Measurements from ENCODE around the gene THAP5.
"Not testable (repeated sequence)": the region's sequence is repeated elsewhere in the genome, so short reads cannot be mapped to it uniquely, and the experiment has no call there.

THAP5 gene

DNA sequence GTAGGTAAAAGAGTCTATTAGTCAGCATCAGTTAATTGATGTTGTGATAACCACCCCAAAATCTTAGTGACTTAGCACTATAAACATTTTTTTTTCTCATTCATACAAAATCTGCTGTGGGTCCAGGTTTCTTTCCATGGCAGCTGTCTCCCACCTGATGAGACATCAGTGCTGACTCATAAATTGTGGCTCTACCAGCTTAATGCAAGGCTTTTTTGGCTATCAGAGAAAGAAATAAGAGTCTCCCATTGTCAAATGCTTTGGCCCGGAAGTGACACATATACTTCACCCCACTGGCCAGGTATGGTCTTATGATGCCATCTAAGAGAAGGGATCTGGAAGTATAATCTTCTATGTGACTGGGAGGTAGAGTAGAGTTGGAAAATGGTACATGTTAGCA, 14.7 kb upstream of the THAP5 start:
- DNase-seq: no peak

DNA sequence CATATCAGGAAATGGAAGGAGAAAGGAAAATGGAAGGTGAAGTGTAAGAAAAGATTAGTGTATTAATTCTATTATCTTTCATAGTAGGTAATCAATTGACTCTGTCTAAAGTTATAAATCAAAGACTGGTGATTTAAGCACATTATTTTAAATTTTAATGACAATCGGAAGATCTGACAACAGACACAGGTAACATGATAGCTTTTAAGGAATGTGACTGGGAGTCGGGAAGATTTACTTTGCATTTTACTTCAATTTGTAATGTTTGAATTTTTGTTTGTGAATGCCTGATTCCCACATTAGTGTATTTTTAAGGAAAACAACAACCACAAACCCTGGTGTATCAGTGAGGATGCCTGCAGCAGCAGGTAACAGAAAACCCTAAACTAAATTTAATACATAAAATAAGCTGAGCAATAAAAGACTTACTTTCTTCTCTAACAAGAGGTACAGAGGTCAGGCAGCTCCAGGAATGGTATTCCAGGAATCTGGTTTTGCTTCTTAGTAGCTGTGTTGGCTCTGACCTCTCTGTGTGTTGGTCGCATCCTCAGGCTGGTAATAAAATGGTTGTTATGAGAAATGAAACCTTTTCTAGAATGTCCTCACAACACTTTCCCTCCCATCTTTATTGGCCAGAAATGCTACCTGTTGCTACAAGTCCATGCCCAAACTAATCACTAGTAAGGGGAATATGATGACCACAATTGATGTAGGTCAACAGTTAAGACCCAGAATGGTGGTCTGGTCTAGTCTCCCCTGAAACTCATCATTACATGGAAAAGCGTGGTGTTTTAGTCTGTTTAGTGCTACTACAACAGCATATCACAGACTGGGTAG, 12.4 kb upstream of the THAP5 start:
- no peak for DNase-seq

DNA sequence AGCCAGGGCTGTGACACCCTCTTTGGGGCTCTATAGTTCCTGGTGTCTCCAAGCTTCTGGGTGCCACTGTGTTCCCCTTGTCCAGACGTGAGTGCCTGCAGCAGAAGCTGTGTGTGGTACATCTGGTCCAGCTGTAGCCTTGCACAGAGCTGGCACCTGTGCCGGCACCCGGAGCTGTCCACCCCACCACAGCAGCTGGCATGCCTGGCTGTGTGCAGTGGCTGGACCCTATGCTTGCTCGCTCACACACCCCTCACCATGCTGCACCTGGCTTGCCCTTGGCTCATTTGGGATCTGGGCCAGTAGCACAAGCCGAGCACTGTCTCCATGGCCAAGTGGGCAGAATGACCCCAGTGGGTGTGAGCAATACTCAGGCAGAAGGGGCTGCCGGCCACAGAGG, 10.8 kb upstream of the THAP5 start:
- no peak for DNase-seq

GRCh38 chr7:108578937-108579336, 9.4 kb upstream of the THAP5 start:
- DNase-seq: no peak

DNA sequence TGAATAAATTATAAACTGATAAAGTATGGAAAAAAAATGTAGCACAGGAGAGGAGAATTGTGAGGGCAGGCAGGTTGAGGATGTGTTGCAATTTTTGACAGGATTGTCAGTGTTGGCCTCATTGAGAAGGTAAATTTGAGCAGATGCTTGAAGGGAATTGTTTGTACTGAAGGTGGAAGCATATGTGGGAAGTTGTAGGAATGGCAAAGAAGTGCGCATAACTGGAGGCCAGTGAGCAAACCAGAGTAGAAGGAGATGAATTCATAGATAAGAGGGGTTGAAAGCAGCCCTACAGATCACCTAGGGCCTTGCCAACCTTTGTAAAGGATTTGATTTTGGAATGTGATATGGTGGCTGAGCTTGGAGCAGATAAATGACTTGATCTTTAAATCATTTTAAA, 6.6 kb upstream of the THAP5 start:
- DNase-seq: no peak

- no peak for DNase-seq
Measured at GRCh38 chr7:108575156-108575555, 5.7 kb upstream of the THAP5 start.

GRCh38 chr7:108572480-108572879, 3.0 kb upstream of the THAP5 start:
- DNase-seq: no peak

DNA sequence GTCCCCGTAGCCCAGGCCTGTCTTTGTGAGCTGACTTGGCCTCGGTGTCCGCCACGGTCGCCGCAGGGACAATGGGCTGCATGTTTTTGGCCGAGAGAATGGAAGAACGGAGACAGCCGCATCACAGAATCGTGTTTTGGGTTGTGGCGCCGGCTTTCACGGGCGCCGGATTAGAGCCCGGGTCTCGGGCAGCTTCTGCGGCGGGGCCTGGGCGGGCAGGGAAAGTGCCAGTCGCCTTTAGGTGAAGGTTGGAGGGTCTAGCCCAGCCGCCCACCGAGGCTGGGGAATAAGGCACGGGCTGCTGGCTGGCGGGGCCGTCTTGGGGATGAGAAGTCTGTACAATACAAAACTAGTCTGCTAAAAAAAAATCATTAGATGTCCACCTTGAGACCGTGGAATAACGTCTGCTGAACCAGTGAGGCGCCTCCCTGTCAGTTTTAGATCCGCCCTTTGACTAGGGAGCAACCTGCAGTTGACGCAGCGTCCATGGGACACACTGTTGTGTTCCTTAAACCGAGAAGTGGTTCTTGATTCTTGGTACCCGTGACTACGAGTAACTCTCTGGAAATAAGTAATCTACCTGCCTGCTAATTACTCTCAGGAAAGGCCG, 745 bp upstream of the THAP5 start:
- no peak for DNase-seq

- no peak for DNase-seq
Measured at GRCh38 chr7:108568801-108569380, 615 bp downstream of the THAP5 start.

DNA sequence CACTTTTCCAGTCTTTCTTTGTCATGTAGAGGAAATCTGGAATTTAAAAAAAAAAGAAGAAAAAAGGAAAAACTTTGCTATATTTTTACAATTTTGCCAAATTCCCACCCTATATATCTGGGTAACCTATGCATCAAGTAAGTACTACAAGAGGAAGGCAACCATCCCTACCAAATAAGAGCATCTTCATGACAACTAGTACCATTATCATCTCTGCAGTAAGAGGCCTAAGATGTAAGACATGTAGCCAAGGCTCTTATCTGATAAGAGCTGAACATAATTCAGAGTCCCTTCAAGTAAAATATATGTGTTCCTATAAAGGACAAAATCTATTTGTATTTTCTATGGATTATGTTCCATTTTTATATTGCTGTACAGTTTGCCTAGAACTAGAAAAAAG, 3.5 kb downstream of the THAP5 start:
- DNase-seq: no peak

DNA sequence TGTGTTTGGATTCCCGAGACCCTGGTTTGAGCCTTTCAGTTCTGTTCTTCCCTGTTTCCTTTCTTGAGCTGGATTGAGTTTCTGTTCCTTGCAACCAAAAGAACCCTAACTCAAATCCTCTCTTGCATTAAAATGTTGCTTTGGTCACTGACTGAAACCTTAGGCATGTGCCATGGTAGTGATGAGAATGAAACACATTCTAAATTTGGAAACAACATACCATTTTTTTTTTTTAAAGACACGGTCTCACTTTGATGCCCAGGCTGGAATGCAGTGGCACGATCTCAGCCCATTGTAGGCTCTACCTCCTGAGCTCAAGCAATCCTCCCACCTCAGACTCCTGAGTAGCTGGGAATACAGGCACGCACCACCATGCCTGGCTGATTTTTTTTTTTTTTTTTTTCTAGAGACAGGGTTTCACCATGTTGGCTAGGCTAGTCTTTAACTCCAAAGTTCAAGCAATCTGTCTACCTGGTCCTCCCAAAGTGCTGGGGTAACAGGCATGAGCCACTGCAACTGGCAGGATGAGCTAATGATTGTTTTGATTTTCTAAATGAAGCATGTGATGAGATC, 8.4 kb downstream of the THAP5 start:
- DNase-seq: no peak

DNA sequence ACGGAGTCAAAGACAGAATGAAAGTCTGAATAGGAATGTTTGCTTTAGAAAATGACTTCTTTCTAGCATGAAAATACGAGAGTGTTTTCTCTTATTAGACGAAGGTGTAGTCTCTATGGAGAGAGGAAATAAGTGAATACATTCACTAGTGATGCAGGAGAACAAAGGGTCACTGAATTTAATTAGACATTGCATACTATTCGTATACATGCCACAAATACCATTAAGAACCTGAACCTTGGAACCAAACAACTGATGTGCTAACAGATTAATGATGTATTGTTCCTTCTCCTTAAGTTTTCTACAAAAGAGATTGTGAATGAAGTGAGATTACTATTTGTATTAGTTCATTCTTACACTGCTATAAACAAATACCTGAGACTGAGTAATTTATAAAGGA, 10.3 kb downstream of the THAP5 start:
- no peak for DNase-seq

GRCh38 chr7:108557617-108558016, 11.9 kb downstream of the THAP5 start:
- no peak for DNase-seq

- DNase-seq: no peak
Measured at GRCh38 chr7:108557191-108557590, 12.3 kb downstream of the THAP5 start.

- not testable (repeated sequence) for DNase-seq
Measured at GRCh38 chr7:108556665-108557064, 12.8 kb downstream of the THAP5 start.

DNA sequence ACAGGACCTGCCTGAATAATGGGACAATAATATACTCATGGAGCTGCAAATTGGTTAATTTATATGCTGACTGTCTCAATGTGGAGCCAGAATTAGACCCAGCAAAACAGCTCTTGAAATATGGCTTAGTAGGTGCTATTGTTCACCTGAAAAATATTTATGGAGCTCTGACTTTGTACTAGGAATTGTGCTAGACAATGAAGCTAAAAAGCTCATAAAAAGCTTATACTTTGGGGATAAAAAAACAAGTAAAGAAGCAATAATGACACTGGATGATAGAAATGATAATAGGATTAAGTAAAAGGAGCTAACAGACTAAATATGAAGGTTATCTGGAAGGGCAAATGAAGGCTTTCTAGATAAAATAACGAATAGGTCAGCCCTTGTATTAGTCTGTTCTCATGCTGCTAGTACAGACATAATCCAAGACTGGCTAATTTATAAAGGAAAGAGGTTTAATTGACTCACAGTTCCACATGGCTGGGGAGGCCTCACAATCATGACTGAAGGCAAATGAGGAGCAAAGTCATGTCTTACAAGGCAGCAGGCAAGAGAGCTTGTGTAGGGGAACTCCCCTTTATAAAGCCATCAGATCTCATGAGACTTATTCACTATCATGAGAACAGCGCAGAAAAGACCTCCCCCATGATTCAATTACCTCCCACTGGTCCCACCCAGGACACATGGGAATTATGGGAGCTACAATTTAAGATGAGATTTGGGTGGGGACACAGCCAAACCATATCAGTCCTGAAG, 21.2 kb downstream of the THAP5 start:
- DNase-seq: not testable (repeated sequence)

GRCh38 chr7:108541478-108541877, 28.0 kb downstream of the THAP5 start:
- DNase-seq: no peak

- DNase-seq: not testable (repeated sequence)
Measured at GRCh38 chr7:108538685-108539084, 30.8 kb downstream of the THAP5 start.

GRCh38 chr7:108538236-108538635, 31.3 kb downstream of the THAP5 start:
- DNase-seq: not testable (repeated sequence)

- no peak for DNase-seq
Measured at GRCh38 chr7:108537229-108537628, 32.3 kb downstream of the THAP5 start.

GRCh38 chr7:108535744-108536143, 33.8 kb downstream of the THAP5 start:
- no peak for DNase-seq

- DNase-seq: no peak
Measured at GRCh38 chr7:108535257-108535656, 34.2 kb downstream of the THAP5 start.

DNA sequence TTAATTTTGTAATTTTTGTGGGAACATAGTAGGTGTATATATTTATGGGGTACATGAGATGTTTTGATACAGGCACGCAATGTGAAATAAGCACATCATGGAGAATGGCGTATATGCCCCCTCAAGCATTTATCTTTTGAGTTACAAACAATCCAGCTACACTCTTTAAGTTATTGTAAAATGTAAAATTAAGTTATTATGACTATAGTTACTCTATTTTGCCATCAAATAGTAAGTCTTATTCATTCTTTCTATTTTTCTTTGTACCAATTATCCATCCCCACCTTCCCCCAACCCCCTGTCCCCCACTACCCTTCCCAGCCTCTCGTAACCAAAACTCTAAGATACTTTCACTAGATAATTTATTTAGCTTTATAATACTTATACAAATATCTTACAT, 35.8 kb downstream of the THAP5 start:
- no peak for DNase-seq
